ENCODE measurements around the gene MAPK4.

MAPK4 gene

DNA sequence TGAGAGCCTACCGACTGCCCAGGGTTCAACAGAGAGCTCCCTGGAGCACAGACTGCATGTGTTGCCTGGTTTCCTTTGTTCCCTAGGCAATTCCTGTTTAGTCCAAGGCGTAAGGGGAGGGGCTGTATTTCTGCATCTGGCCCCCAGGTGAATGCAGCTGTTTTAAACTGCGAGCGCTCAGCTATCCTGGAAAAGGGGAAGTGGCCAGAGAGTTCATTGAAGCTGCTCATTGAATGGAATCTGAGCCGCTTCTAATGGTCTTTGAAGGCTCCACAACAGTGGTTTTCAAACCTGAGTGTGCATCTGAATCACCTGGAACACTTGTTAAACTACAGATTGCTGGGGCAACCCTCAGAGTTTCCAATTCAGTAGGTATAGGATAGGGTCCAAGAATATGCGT lies 18.1 kb downstream of the MAPK4 start:
- Histone ChIP-seq H3K4me1 (peaks cover 27% of the 10 kb centered on the region), H3K79me2 (peaks cover 11% of the 10 kb centered on the region), H3K9ac (no peak overlapping the region), H3K4me2 (ENCODE audit: low read length) (no peak overlapping the region), H3K36me3 (ENCODE audit: control insufficient read depth, insufficient read depth, low read length) (no peaks in the 10 kb centered on the region), H3K9me3 (ENCODE audit: control insufficient read depth, low read length) (no peaks in the 10 kb centered on the region), H2AFZ (no peak overlapping the region), H3K27ac (no peak overlapping the region), H3K27me3 (ENCODE audit: control insufficient read depth, insufficient read depth, low read length) (no peaks in the 10 kb centered on the region), H3K4me3 (ENCODE audit: low read depth, low read length) (no peak overlapping the region)
- TF ChIP-seq, protein P1, sequence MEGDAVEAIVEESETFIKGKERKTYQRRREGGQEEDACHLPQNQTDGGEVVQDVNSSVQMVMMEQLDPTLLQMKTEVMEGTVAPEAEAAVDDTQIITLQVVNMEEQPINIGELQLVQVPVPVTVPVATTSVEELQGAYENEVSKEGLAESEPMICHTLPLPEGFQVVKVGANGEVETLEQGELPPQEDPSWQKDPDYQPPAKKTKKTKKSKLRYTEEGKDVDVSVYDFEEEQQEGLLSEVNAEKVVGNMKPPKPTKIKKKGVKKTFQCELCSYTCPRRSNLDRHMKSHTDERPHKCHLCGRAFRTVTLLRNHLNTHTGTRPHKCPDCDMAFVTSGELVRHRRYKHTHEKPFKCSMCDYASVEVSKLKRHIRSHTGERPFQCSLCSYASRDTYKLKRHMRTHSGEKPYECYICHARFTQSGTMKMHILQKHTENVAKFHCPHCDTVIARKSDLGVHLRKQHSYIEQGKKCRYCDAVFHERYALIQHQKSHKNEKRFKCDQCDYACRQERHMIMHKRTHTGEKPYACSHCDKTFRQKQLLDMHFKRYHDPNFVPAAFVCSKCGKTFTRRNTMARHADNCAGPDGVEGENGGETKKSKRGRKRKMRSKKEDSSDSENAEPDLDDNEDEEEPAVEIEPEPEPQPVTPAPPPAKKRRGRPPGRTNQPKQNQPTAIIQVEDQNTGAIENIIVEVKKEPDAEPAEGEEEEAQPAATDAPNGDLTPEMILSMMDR (IDR thresholded peaks at IDR 0.05) = no peak

GRCh38 chr18:50578651-50579050 lies 18.8 kb downstream of the MAPK4 start:
- H3K27ac ChIP-seq = no peak overlapping the region

DNA sequence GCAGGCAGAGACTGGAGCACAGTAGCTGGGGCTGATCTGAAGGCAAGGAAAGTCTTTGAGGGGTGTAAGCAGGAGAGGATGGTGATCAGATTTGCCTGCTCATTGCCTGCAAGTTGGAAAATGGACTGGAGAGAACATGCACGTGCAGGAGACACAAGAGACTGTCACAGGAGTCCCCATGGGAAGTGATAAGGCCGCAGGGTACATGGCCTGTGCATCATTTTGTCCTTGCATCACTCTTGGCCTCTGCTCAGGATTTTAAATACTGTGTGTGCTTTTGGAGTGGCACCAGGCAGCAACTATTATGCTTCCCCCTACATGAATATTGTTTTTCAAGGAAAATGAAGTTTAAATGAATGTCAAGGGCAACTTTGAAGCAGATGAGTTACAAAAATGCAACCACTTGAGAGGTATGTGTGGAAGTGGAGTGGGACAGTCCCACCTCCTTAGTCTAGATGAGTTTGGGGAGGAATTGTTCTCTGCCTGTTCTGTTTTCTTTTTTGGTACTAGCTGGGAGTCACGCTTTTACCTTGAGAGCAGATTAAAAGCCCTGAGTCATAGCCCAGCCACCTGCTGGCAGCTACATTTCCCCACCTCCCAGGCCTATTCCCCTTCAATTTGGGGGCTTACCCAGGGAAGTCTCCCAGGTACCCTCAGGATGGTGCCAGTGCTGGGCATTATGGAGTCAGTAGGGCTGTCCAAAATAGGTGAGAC lies 19.3 kb downstream of the MAPK4 start:
- Histone ChIP-seq H3K27me3 (ENCODE audit: control insufficient read depth, insufficient read depth, low read length) (no peaks in the 10 kb centered on the region), H3K9me3 (ENCODE audit: control insufficient read depth, low read length) (no peaks in the 10 kb centered on the region), H2AFZ (no peak overlapping the region), H3K36me3 (ENCODE audit: control insufficient read depth, insufficient read depth, low read length) (no peaks in the 10 kb centered on the region), H3K9ac (no peak overlapping the region), H3K79me2 (peaks cover 11% of the 10 kb centered on the region), H3K4me2 (ENCODE audit: low read length) (no peak overlapping the region), H3K4me3 (ENCODE audit: low read depth, low read length) (no peak overlapping the region), H3K4me1 (peaks cover 32% of the 10 kb centered on the region), H3K27ac (no peak overlapping the region)
- TF ChIP-seq, protein P1 (IDR thresholded peaks at IDR 0.05) = no peak

More at GRCh38 chr18:50578651-50579050, 18.8 kb downstream of the MAPK4 start:
- H3K4me1 ChIP-seq = peaks cover 27% of the 10 kb centered on the region
- H3K27me3 ChIP-seq (ENCODE audit: control insufficient read depth, insufficient read depth, low read length) = no peaks in the 10 kb centered on the region
- H3K9me3 ChIP-seq (ENCODE audit: control insufficient read depth, low read length) = no peaks in the 10 kb centered on the region
- H2AFZ ChIP-seq = no peak overlapping the region
- TF ChIP-seq, protein P1 (IDR thresholded peaks at IDR 0.05) = no peak
- H3K4me3 ChIP-seq (ENCODE audit: low read depth, low read length) = no peak overlapping the region
- H3K79me2 ChIP-seq = peaks cover 11% of the 10 kb centered on the region
- no peak overlapping the region for H3K4me2 ChIP-seq (ENCODE audit: low read length)
- H3K36me3 ChIP-seq (ENCODE audit: control insufficient read depth, insufficient read depth, low read length) = no peaks in the 10 kb centered on the region
- no peak overlapping the region for H3K9ac ChIP-seq

GRCh38 chr18:50581517-50581916 lies 21.6 kb downstream of the MAPK4 start:
- Histone ChIP-seq H3K9ac (no peak overlapping the region), H3K4me1 (peaks cover 36% of the 10 kb centered on the region), H3K27ac (peak overlapping the region; percentile 81), H2AFZ (peak overlapping the region; percentile 45), H3K27me3 (ENCODE audit: control insufficient read depth, insufficient read depth, low read length) (no peaks in the 10 kb centered on the region), H3K9me3 (ENCODE audit: control insufficient read depth, low read length) (no peaks in the 10 kb centered on the region), H3K79me2 (peaks cover 11% of the 10 kb centered on the region), H3K4me2 (ENCODE audit: low read length) (no peak overlapping the region), H3K4me3 (ENCODE audit: low read depth, low read length) (no peak overlapping the region), H3K36me3 (ENCODE audit: control insufficient read depth, insufficient read depth, low read length) (no peaks in the 10 kb centered on the region)
- TF ChIP-seq, protein P1 (IDR thresholded peaks at IDR 0.05) = no peak

- H3K4me1 ChIP-seq = peaks cover 36% of the 10 kb centered on the region
- H3K27me3 ChIP-seq (ENCODE audit: control insufficient read depth, insufficient read depth, low read length) = no peaks in the 10 kb centered on the region
- no peak overlapping the region for H3K4me2 ChIP-seq (ENCODE audit: low read length)
- no peak overlapping the region for H2AFZ ChIP-seq
- H3K79me2 ChIP-seq = peaks cover 12% of the 10 kb centered on the region
- no peak overlapping the region for H3K4me3 ChIP-seq (ENCODE audit: low read depth, low read length)
- no peak overlapping the region for H3K27ac ChIP-seq
- TF ChIP-seq, protein P1 (IDR thresholded peaks at IDR 0.05) = no peak
- no peak overlapping the region for H3K9ac ChIP-seq
- no peaks in the 10 kb centered on the region for H3K36me3 ChIP-seq (ENCODE audit: control insufficient read depth, insufficient read depth, low read length)
- H3K9me3 ChIP-seq (ENCODE audit: control insufficient read depth, low read length) = no peaks in the 10 kb centered on the region
These were observed 22.6 kb downstream of the MAPK4 start for GRCh38 chr18:50582500-50582899.
